Esophagus (tissue), 2 donors: ENCODE results near the gene WDR54. TPM values are rescaled to one million over a fixed set of nuclear protein-coding genes. Genes with fewer than 3 reads are reported as not detected.
"Not testable (repeated sequence)": the region's sequence is repeated elsewhere in the genome, so short reads cannot be mapped to it uniquely, and the experiment has no call there.

ENCODE experiments used
- H3K27ac ChIP-seq, 2 donors: one replicate each; pipeline ENCODE4 v1.5.1; 2013; ENCODE audit warnings: low read depth in 2 of 2, mild to moderate bottlenecking in 2 of 2, inconsistent platforms in 1 of 2, low read length in 1 of 2, moderate library complexity in 1 of 2
- H3K27me3 ChIP-seq, 2 donors: one replicate each; pipeline ENCODE4 v1.6.1; 2013; ENCODE audit warnings: low read length in 2 of 2, control low read depth in 1 of 2, mild to moderate bottlenecking in 1 of 2; ENCODE audit not compliant: insufficient read depth in 2 of 2, control insufficient read depth in 1 of 2
- H3K36me3 ChIP-seq, 2 donors: one replicate each; pipeline ENCODE4 v1.6.1; 2013; ENCODE audit warnings: low read length in 1 of 2; ENCODE audit not compliant: control insufficient read depth in 2 of 2, insufficient read depth in 2 of 2
- H3K4me1 ChIP-seq, 2 donors: one replicate each; pipeline ENCODE4 v1.6.1; 2013; ENCODE audit warnings: low read length in 1 of 2; ENCODE audit not compliant: control insufficient read depth in 2 of 2, insufficient read depth in 2 of 2
- H3K4me3 ChIP-seq, 2 donors: one replicate each; pipeline ENCODE4 v1.5.1; 2013; ENCODE audit warnings: low read length in 2 of 2, mild to moderate bottlenecking in 2 of 2, low read depth in 1 of 2, moderate library complexity in 1 of 2
- H3K9me3 ChIP-seq, 2 donors: one replicate each; pipeline ENCODE4 v1.6.1; 2013; ENCODE audit warnings: mild to moderate bottlenecking in 2 of 2, low read depth in 1 of 2, low read length in 1 of 2, moderate library complexity in 1 of 2; ENCODE audit not compliant: control insufficient read depth in 2 of 2, insufficient read depth in 1 of 2
- WGBS, 2 donors: extraction: QIAGEN DNeasy Blood & Tissue Kit; methylation state at CpG; one replicate each; pipeline ENCODE4 v1.1.7; 2013; 5-methylcytosine and 5-hydroxymethylcytosine counted together
- polyA plus RNA-seq, 2 donors: library from polyadenylated mRNA; stranded (reverse); fragments of 200-250 nt; gene quantifications; one replicate each; pipeline ENCODE4 v1.2.3, GENCODE V29; 2013
- donor health status: healthy with polysubstance abuse.
- donor health status: Bipolar disorder and iron deficiency.

Gene WDR54
- polyA plus RNA-seq, 2 donors: 3.5 to 5.4 TPM

GRCh38 chr2:74436848-74437695 lies 15.5 kb downstream of the WDR54 start:
- no peak overlapping the region for H3K27ac ChIP-seq
- 77 to 81% methylated on average over 6 of the region's 6 CpGs for WGBS, 2 donors
- H3K4me3 ChIP-seq: no peak overlapping the region
- no peaks in the 10 kb centered on the region for H3K9me3 ChIP-seq
- H3K27me3 ChIP-seq: no peaks in the 10 kb centered on the region
- H3K36me3 ChIP-seq: peaks cover 0 to 9% of the 10 kb centered on the region in 2 donors
- peaks cover 10 to 12% of the 10 kb centered on the region in 2 donors for H3K4me1 ChIP-seq

DNA sequence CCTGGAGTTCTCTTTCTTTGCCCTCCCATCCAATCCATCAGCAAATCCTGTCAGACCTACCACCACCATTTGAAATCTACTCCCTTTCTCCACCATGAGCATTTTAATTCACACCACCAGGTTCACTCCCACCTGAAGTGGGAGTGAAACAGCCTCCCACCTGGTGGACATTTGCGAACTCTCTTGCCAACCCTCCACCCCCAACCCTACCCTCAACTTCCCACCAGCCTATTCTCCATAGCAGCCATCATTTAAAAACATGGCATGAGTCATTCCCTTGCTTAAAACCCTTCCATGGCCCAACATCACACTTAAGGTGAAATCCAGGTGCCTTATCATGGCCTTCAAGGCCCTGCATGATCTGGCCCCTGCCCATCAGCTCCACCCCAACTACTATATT lies 16.7 kb downstream of the WDR54 start:
- peaks cover 12 to 13% of the 10 kb centered on the region in 2 donors for H3K4me1 ChIP-seq
- peaks cover 0 to 6% of the 10 kb centered on the region in 2 donors for H3K36me3 ChIP-seq
- 91 to 92% methylated on average over 1 of the region's 1 CpG for WGBS, 2 donors
- H3K27ac ChIP-seq: no peak overlapping the region
- no peaks in the 10 kb centered on the region for H3K9me3 ChIP-seq
- no peak overlapping the region for H3K4me3 ChIP-seq
- H3K27me3 ChIP-seq: no peaks in the 10 kb centered on the region

GRCh38 chr2:74439373-74439772 lies 17.8 kb downstream of the WDR54 start:
- Histone ChIP-seq H3K9me3 (no peaks in the 10 kb centered on the region), H3K4me3 (peak overlapping the region; percentile 14 to 55), H3K27ac (peak overlapping the region in 1 of 2 donors; percentile 33), H3K27me3 (no peaks in the 10 kb centered on the region), H3K36me3 (peaks cover 0 to 6% of the 10 kb centered on the region in 2 donors), H3K4me1 (peaks cover 12 to 13% of the 10 kb centered on the region in 2 donors)
- WGBS, 2 donors: 26 to 45% methylated on average over 3 of the region's 3 CpGs

DNA sequence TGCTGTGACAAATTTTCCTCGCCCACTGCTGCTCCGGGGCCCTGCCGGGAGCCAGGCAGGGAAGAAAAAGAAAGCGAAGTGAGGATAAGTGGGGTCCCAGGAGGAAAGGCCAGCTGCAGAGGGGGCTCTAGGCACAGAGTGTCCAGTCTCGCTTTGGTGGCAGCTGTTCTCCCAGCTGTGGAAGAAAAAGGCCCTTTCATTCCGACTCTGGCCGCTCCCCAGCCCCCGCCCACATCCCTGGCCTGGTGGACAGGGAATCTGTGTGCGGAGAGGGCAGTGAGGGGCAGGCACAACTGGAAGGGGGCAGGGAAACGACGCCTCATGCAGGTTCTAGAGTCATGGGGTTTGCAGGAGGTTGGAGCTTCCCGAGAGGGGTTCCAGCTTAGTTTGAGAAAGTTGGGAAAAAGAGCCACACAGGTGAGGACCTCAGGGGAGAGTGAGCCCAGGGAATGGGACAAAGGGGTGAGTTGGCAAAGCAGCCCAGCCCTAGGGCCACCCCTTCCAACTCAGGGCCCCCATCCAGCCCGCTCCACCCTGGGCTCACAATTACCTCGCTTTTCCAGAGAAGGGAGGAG lies 18.4 kb downstream of the WDR54 start:
- Histone ChIP-seq H3K9me3 (no peaks in the 10 kb centered on the region), H3K4me3 (peak overlapping the region; percentile 55 to 63), H3K36me3 (peaks cover 0 to 6% of the 10 kb centered on the region in 2 donors), H3K27me3 (no peaks in the 10 kb centered on the region), H3K4me1 (peaks cover 12 to 13% of the 10 kb centered on the region in 2 donors), H3K27ac (peak overlapping the region; percentile 66 to 88)
- 18 to 21% methylated on average over 13 to 14 of the region's 14 CpGs for WGBS, 2 donors

- Histone ChIP-seq H3K27me3 (no peaks in the 10 kb centered on the region), H3K4me3 (peak overlapping the region; percentile 55 to 63), H3K27ac (peak overlapping the region; percentile 82 to 88), H3K36me3 (peaks cover 0 to 6% of the 10 kb centered on the region in 2 donors), H3K9me3 (no peaks in the 10 kb centered on the region), H3K4me1 (peaks cover 12 to 13% of the 10 kb centered on the region in 2 donors)
- 11 to 13% methylated on average over 45 of the region's 45 CpGs for WGBS, 2 donors
Measured at GRCh38 chr2:74440378-74441169, 19.0 kb downstream of the WDR54 start.

DNA sequence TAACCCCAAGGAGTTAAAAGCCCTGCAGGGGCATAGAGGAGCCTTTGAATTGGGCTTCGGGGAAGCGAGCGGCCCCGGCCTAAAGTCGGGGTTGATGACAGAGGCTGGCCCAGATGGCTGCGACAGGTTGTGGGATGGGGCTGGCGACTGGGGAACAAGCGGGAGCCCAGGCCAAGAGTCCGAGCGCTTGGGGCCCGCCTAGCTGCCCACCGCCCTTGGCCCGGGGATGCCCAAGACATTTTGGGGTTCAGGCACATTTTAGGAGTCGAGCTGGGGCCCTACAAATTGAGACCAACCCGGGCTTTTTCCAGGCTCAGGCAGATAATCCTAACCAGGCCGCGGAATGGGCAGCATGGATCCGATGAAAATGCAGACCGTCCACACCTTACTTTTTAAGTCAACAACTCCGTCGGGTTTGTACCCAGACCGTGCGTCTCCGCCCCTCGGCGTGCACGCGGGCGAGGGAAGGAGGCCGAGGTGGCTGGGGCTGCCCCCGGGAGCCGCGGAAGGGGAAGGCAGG lies 19.7 kb downstream of the WDR54 start:
- WGBS, 2 donors: 23 to 36% methylated on average over 32 to 33 of the region's 33 CpGs
- no peaks in the 10 kb centered on the region for H3K9me3 ChIP-seq
- peak overlapping the region; percentile 55 to 63 for H3K4me3 ChIP-seq
- peaks cover 0 to 5% of the 10 kb centered on the region in 2 donors for H3K36me3 ChIP-seq
- no peaks in the 10 kb centered on the region for H3K27me3 ChIP-seq
- H3K4me1 ChIP-seq: peaks cover 12 to 13% of the 10 kb centered on the region in 2 donors
- H3K27ac ChIP-seq: peak overlapping the region; percentile 82 to 88

DNA sequence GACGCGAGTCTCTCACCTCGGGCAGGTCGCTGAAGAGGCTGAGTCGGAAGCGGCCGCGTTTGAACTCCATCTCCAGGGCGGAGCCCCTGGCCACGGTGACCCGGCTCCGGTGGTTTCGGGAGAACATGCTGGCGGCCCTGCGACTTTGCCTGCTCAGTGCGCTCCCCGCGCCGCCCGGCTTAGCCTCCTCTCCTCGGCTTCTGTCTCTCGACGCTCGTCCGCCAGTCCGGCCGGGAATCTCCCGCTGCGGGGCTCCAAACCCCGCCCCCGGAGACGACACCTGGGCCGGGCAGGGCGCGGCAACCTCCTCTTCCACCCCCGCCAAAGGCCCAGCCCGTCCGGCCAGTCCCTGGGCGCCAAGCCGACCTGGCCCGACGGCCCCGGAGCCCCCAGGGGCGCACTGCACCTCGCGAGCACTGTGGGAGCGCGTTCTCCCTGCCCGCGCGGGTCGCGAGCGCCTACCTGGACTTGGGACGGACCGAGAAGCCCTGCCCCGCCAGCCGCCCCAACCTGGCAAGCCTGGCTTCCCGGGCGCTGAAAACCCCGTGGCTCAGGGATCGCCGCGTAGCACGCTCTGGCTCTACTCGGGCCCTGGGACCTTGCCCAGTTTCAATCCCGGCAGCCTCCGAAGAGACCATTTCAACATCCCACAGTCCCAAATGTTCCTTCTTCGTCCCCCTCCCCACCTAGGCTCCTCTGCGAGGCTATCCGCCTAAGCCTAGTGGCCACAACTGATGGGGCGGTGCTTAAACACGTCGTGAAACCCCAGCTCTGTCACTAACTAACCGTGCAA lies 20.4 kb downstream of the WDR54 start, which contains the start of gene RTKN:
Gene RTKN (minus strand): TSS at position 248 of the 793 bp plus-strand sequence. CDS start 121 bp downstream, at position 127.
- no peaks in the 10 kb centered on the region for H3K27me3 ChIP-seq
- peak within 1 kb of the TSS; percentile 55 to 63 for H3K4me3 ChIP-seq
- H3K27ac ChIP-seq: peak within 1 kb of the TSS; percentile 82 to 88
- H3K36me3 ChIP-seq: peaks cover 0 to 2% of the 10 kb centered on the region in 2 donors
- WGBS, 2 donors: 12 to 19% methylated on average over 72 to 75 of the region's 75 CpGs
- peaks cover 12 to 13% of the 10 kb centered on the region in 2 donors for H3K4me1 ChIP-seq
- H3K9me3 ChIP-seq: no peaks in the 10 kb centered on the region

- peak overlapping the region; percentile 82 to 88 for H3K27ac ChIP-seq
- H3K4me1 ChIP-seq: peaks cover 12 to 13% of the 10 kb centered on the region in 2 donors
- 81 to 92% methylated on average over 16 of the region's 16 CpGs for WGBS, 2 donors
- H3K36me3 ChIP-seq, H3K27me3 ChIP-seq, H3K9me3 ChIP-seq: not testable (repeated sequence)
- H3K4me3 ChIP-seq: peak overlapping the region; percentile 55 to 63
Measured at GRCh38 chr2:74442483-74443297, 21.2 kb downstream of the WDR54 start.
